HL-60 (cell line): Measurements from ENCODE around the gene AMPD1.

Source experiments
- GABPA ChIP-seq: IDR thresholded peaks from 2 replicates; pipeline ENCODE4 v1.6.1; 2012; ENCODE audit warnings: low read depth
- POLR2AphosphoS5 ChIP-seq: IDR thresholded peaks from 2 replicates; pipeline ENCODE4 v1.6.1; 2012; ENCODE audit warnings: low read depth
- REST ChIP-seq: IDR thresholded peaks from 2 replicates; pipeline ENCODE4 v1.6.1; 2012; ENCODE audit warnings: low read depth; ENCODE audit not compliant: insufficient replicate concordance
- TF ChIP-seq, protein P1 (sequence below): IDR thresholded peaks from one replicate; pipeline ENCODE4 v1.5.1; 2011; ENCODE audit warnings: low read length, control low read depth, inconsistent platforms; ENCODE audit not compliant: insufficient read depth

- TF ChIP-seq, protein P1, sequence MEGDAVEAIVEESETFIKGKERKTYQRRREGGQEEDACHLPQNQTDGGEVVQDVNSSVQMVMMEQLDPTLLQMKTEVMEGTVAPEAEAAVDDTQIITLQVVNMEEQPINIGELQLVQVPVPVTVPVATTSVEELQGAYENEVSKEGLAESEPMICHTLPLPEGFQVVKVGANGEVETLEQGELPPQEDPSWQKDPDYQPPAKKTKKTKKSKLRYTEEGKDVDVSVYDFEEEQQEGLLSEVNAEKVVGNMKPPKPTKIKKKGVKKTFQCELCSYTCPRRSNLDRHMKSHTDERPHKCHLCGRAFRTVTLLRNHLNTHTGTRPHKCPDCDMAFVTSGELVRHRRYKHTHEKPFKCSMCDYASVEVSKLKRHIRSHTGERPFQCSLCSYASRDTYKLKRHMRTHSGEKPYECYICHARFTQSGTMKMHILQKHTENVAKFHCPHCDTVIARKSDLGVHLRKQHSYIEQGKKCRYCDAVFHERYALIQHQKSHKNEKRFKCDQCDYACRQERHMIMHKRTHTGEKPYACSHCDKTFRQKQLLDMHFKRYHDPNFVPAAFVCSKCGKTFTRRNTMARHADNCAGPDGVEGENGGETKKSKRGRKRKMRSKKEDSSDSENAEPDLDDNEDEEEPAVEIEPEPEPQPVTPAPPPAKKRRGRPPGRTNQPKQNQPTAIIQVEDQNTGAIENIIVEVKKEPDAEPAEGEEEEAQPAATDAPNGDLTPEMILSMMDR, result no peak
- TF ChIP-seq GABPA (no peak), REST (no peak), POLR2AphosphoS5 (no peak)
Measured at GRCh38 chr1:114696810-114697209, 1.5 kb upstream of the AMPD1 start.
